ENCODE results near the gene KMT5B. TPM values are rescaled to one million over a fixed set of nuclear protein-coding genes. Genes with fewer than 3 reads are reported as not detected.

The KMT5B gene
- total and polyA plus RNA-seq, 7 donors = 20.8 to 45.7 (median 38.7) TPM

- Histone ChIP-seq H3K9me3 (no peaks in the 10 kb centered on the region), H3K27me3 (no peaks in the 10 kb centered on the region), H3K36me3 (peaks cover 0 to 92% (median 16%) of the 10 kb centered on the region in 4 donors), H3K4me3 (no peak overlapping the region), H3K4me1 (peaks cover 0 to 14% (median 6%) of the 10 kb centered on the region in 4 donors), H3K27ac (peak overlapping the region in 1 of 4 donors; percentile 79)
- TF ChIP-seq POLR2AphosphoS5 (IDR thresholded peaks at IDR 0.05) (no peak), POLR2A (IDR thresholded peaks at IDR 0.05) (no peak), CTCF (IDR thresholded peaks at IDR 0.05) (no peak), EP300 (IDR thresholded peaks at IDR 0.05) (no peak)
- WGBS, 2 donors = 94 to 96% methylated on average over 2 of the region's 2 CpGs
- intact Hi-C loops (cut with DNase I) = no loop called here
- no peak for DNase-seq
These were observed 33.2 kb downstream of the KMT5B start for GRCh38 chr11:68179847-68180246.

GRCh38 chr11:68177877-68178276 lies 35.2 kb downstream of the KMT5B start:
- peaks cover 0 to 92% (median 20%) of the 10 kb centered on the region in 4 donors for H3K36me3 ChIP-seq
- no peak overlapping the region for H3K27ac ChIP-seq
- WGBS, 2 donors = 81 to 87% methylated on average over 5 of the region's 5 CpGs
- TF ChIP-seq CTCF (IDR thresholded peaks at IDR 0.05) = no peak
- TF ChIP-seq POLR2A (IDR thresholded peaks at IDR 0.05) = no peak
- TF ChIP-seq EP300 (IDR thresholded peaks at IDR 0.05) = no peak
- TF ChIP-seq POLR2AphosphoS5 (IDR thresholded peaks at IDR 0.05) = no peak
- DNase-seq = no peak
- H3K27me3 ChIP-seq = no peaks in the 10 kb centered on the region
- intact Hi-C loops (cut with DNase I) = no loop called here
- H3K4me1 ChIP-seq = peaks cover 0 to 14% (median 6%) of the 10 kb centered on the region in 4 donors
- H3K9me3 ChIP-seq = no peaks in the 10 kb centered on the region
- H3K4me3 ChIP-seq = no peak overlapping the region

- Histone ChIP-seq H3K27ac (no peak overlapping the region), H3K9me3 (no peaks in the 10 kb centered on the region), H3K4me1 (no peaks in the 10 kb centered on the region), H3K27me3 (no peaks in the 10 kb centered on the region), H3K36me3 (peaks cover 23 to 99% (median 40%) of the 10 kb centered on the region in 4 donors), H3K4me3 (no peak overlapping the region)
- WGBS, 2 donors = 94 to 96% methylated on average over 4 of the region's 4 CpGs
- TF ChIP-seq EP300 (IDR thresholded peaks at IDR 0.05) = no peak
- no peak for TF ChIP-seq CTCF (IDR thresholded peaks at IDR 0.05)
- no peak for TF ChIP-seq POLR2AphosphoS5 (IDR thresholded peaks at IDR 0.05)
- TF ChIP-seq POLR2A (IDR thresholded peaks at IDR 0.05) = no peak
- no peak for DNase-seq
- intact Hi-C loops (cut with DNase I) = no loop called here
These were observed 39.2 kb downstream of the KMT5B start for GRCh38 chr11:68173926-68174325.

- H3K36me3 ChIP-seq = peaks cover 23 to 100% (median 61%) of the 10 kb centered on the region in 4 donors
- H3K27me3 ChIP-seq = no peaks in the 10 kb centered on the region
- H3K9me3 ChIP-seq = no peaks in the 10 kb centered on the region
- intact Hi-C loops (cut with DNase I) = no loop called here
- no peak overlapping the region for H3K27ac ChIP-seq
- H3K4me1 ChIP-seq = peaks cover 0 to 2% (median 0%) of the 10 kb centered on the region in 4 donors
- no peak for TF ChIP-seq POLR2AphosphoS5 (IDR thresholded peaks at IDR 0.05)
- no peak for DNase-seq
- H3K4me3 ChIP-seq = no peak overlapping the region
These were observed 43.7 kb downstream of the KMT5B start for GRCh38 chr11:68169442-68169841.

- Histone ChIP-seq H3K27me3 (no peaks in the 10 kb centered on the region), H3K4me3 (no peak overlapping the region), H3K9me3 (no peaks in the 10 kb centered on the region), H3K36me3 (peaks cover 23 to 100% (median 63%) of the 10 kb centered on the region in 4 donors), H3K27ac (no peak overlapping the region), H3K4me1 (peaks cover 0 to 2% (median 0%) of the 10 kb centered on the region in 4 donors)
- DNase-seq = no peak
- intact Hi-C loops (cut with DNase I) = no loop called here
- 97 to 98% methylated on average over 5 of the region's 5 CpGs for WGBS, 2 donors
- TF ChIP-seq POLR2AphosphoS5 (IDR thresholded peaks at IDR 0.05) (no peak), EP300 (IDR thresholded peaks at IDR 0.05) (no peak), POLR2A (IDR thresholded peaks at IDR 0.05) (no peak), CTCF (IDR thresholded peaks at IDR 0.05) (no peak)
These were observed 44.4 kb downstream of the KMT5B start for GRCh38 chr11:68168694-68169093.

All from sigmoid colon (tissue), 7 donors.